Measurements from ENCODE around the gene CDC42EP5.

GRCh38 chr19:54451997-54452396 lies 21.1 kb downstream of the CDC42EP5 start:
- TF ChIP-seq CTCF (IDR thresholded peaks at IDR 0.05) (no peak), ZNF121 (CRISPR knock-in tag; IDR thresholded peaks at IDR 0.05) (no peak), ATF2 (CRISPR knock-in tag; IDR thresholded peaks at IDR 0.05; ENCODE audit: borderline replicate concordance, low read depth) (no peak), PREB (CRISPR knock-in tag; IDR thresholded peaks at IDR 0.05; ENCODE audit: borderline replicate concordance) (no peak), ESRRA (CRISPR knock-in tag; IDR thresholded peaks at IDR 0.05; ENCODE audit: borderline replicate concordance) (no peak), USF2 (CRISPR knock-in tag; IDR thresholded peaks at IDR 0.05) (no peak)
